A549 (cell line): Measurements from ENCODE around the gene ELN. TPM values are rescaled to one million over a fixed set of nuclear protein-coding genes. Genes with fewer than 3 reads are reported as not detected.
"Not testable (repeated sequence)": the region's sequence is repeated elsewhere in the genome, so short reads cannot be mapped to it uniquely, and the experiment has no call there.

ENCODE experiments used
- ATAC-seq, 2 experiments: fragments of 200-7000 bp in 1 of 2; fragments of >200 bp in 1 of 2; cut with Nextera tagmentation in 1 of 2; cut with Tn5 transposase in 1 of 2; 3 replicates each; pipeline versions ENCODE4 v1.8.0 to v1.9.1; 2018 to 2020; ENCODE audit warnings: mild to moderate bottlenecking in 1 of 2, moderate library complexity in 1 of 2
- CTCF ChIA-PET: fragments of 300-600 bp; sonication (Branson Sonifier 250); formaldehyde crosslinking; extraction: SDS; loops from one replicate; lab custom pipeline; 2021; ENCODE audit warnings: antibody characterized with exemption, inconsistent platforms; lab: Yijun Ruan, JAX
- POLR2A ChIA-PET: fragments of 350-600 bp; formaldehyde crosslinking; extraction: SDS; loops from one replicate; lab custom pipeline; 2021; ENCODE audit warnings: antibody characterized with exemption, inconsistent platforms; lab: Yijun Ruan, JAX
- DNase-seq, 2 experiments: peaks; one replicate each; pipeline versions ENCODE4 v3.0.0 to v3.0.0-alpha.2; 2011 to 2016; ENCODE audit warnings: low read depth in 1 of 2, low spot score in 1 of 2
- FAIRE-seq: peaks from 2 replicates; lab custom pipeline; 2011; peaks lifted over from hg19 to GRCh38; lab: Jason Lieb, UNC
- H3K27ac ChIP-seq, 2 experiments: fragments of >200 bp; sonication (Bioruptor Twin); formaldehyde crosslinking; 3 replicates each; pipeline ENCODE4 v1.5.1; 2016 to 2017
- H3K4me1 ChIP-seq: fragments of >200 bp; sonication (Bioruptor Twin); formaldehyde crosslinking; 3 replicates; pipeline ENCODE4 v1.6.1; 2016
- H3K4me2 ChIP-seq: fragments of >200 bp; sonication (Bioruptor Twin); formaldehyde crosslinking; 3 replicates; pipeline ENCODE4 v1.6.1; 2016
- H3K4me3 ChIP-seq: fragments of >200 bp; sonication (Bioruptor Twin); formaldehyde crosslinking; 3 replicates; pipeline ENCODE4 v1.5.1; 2016
- H3K9me3 ChIP-seq: fragments of >200 bp; sonication (Bioruptor Twin); formaldehyde crosslinking; 3 replicates; pipeline ENCODE4 v1.6.1; 2016
- CBX2 ChIP-seq: fragments of 200-600 bp; sonication (generic); IDR thresholded peaks from 2 replicates; pipeline ENCODE4 v1.6.1; 2016; ENCODE audit warnings: low read depth, mild to moderate bottlenecking, borderline replicate concordance
- EHF ChIP-seq: fragments of 250-450 bp; sonication (Bioruptor Pico); IDR thresholded peaks from 2 replicates; pipeline ENCODE4 v1.5.0; 2020; ENCODE audit warnings: mild to moderate bottlenecking
- EHMT2 ChIP-seq: fragments of 200-600 bp; sonication (generic); IDR thresholded peaks from 2 replicates; pipeline ENCODE4 v1.6.1; 2016; ENCODE audit warnings: antibody characterized with exemption, low read depth, mild to moderate bottlenecking, moderate library complexity
- FOSB ChIP-seq: fragments of 250-450 bp; sonication (Bioruptor Pico); IDR thresholded peaks from 2 replicates; pipeline ENCODE4 v1.5.0; 2020; ENCODE audit warnings: mild to moderate bottlenecking, moderate library complexity
- HOXA7 ChIP-seq: fragments of 250-450 bp; sonication (Bioruptor Pico); IDR thresholded peaks from 2 replicates; pipeline ENCODE4 v1.5.0; 2020; ENCODE audit warnings: mild to moderate bottlenecking, moderate library complexity
- HOXB13 ChIP-seq: fragments of 250-450 bp; sonication (Bioruptor Pico); IDR thresholded peaks from 2 replicates; pipeline ENCODE4 v1.5.0; 2020; ENCODE audit warnings: low read depth, mild to moderate bottlenecking, moderate library complexity
- JUNB ChIP-seq: fragments of >200 bp; sonication (Bioruptor Twin); formaldehyde crosslinking; IDR thresholded peaks from 2 replicates; pipeline ENCODE4 v1.6.1; 2016
- KDM5A ChIP-seq: fragments of 200-600 bp; sonication (generic); IDR thresholded peaks from 2 replicates; pipeline ENCODE4 v1.6.1; 2016; ENCODE audit warnings: antibody characterized with exemption, mild to moderate bottlenecking
- MAZ ChIP-seq: fragments of 150-350 bp; IDR thresholded peaks from 2 replicates; pipeline ENCODE4 v1.6.1; 2014; ENCODE audit warnings: antibody characterized with exemption, low read depth, low read length, borderline replicate concordance
- POLR2AphosphoS2 ChIP-seq: conservative IDR thresholded peaks from 2 replicates; pipeline ENCODE4 v1.6.1; 2012; ENCODE audit warnings: low read length, improper control_type of control experiment, inconsistent platforms
- RAD21 ChIP-seq, 2 experiments: fragments of >200 bp in 1 of 2; sonication (Bioruptor Twin) in 1 of 2; formaldehyde crosslinking in 1 of 2; IDR thresholded peaks in 1 of 2; conservative IDR thresholded peaks in 1 of 2; 2 replicates in 1 of 2; 3 replicates in 1 of 2; pipeline ENCODE4 v1.6.1; 2012 to 2018; ENCODE audit warnings: inconsistent platforms in 1 of 2
- RCOR1 ChIP-seq: fragments of 150-350 bp; IDR thresholded peaks from 2 replicates; pipeline ENCODE4 v1.6.1; 2014; ENCODE audit warnings: antibody characterized with exemption, low read length, low read depth
- REST ChIP-seq: fragments of 200-600 bp; sonication (generic); IDR thresholded peaks from 2 replicates; pipeline ENCODE4 v1.6.1; 2016; ENCODE audit warnings: antibody characterized with exemption, mild to moderate bottlenecking, moderate library complexity
- RNF2 ChIP-seq: fragments of 200-600 bp; sonication (generic); IDR thresholded peaks from 2 replicates; pipeline ENCODE4 v1.6.1; 2016; ENCODE audit warnings: low read depth, mild to moderate bottlenecking, antibody characterized with exemption, moderate library complexity, borderline replicate concordance
- TFCP2L1 ChIP-seq: fragments of 250-450 bp; sonication (Bioruptor Pico); IDR thresholded peaks from 2 replicates; pipeline ENCODE4 v1.5.0; 2021; ENCODE audit warnings: mild to moderate bottlenecking
- ZC3H11A ChIP-seq: fragments of 450-650 bp; IDR thresholded peaks from 2 replicates; pipeline ENCODE4 v1.6.1; 2014; ENCODE audit warnings: antibody characterized with exemption, mild to moderate bottlenecking
- ZNF302 ChIP-seq: fragments of 250-450 bp; sonication (Bioruptor Pico); IDR thresholded peaks from 2 replicates; pipeline ENCODE4 v1.9.0; 2021; ENCODE audit warnings: inconsistent platforms, mild to moderate bottlenecking, moderate library complexity
- WGBS: methylation state at CpG from one replicate; pipeline ENCODE4 v1.1.6; 2017; ENCODE audit errors: missing lambda C conversion rate; 5-methylcytosine and 5-hydroxymethylcytosine counted together
- polyA plus RNA-seq, 4 experiments: library from polyadenylated mRNA; depleted of rRNA in 3 of 4; stranded (reverse); fragments of >200 nt; fragmentation: RNase III in 1 of 4; extraction: RNeasy Plus Mini Kit Qiagen cat#74134 plus additional on column Dnase treatment in 1 of 4; gene quantifications; 2 replicates in 3 of 4; 3 replicates in 1 of 4; pipeline ENCODE4 v1.2.3, GENCODE V29; 2011 to 2017
- TF ChIP-seq, protein P1 (sequence below): fragments of >200 bp; sonication (Bioruptor Twin); formaldehyde crosslinking; IDR thresholded peaks from 3 replicates; pipeline ENCODE4 v1.6.1; 2016

The ELN gene
- polyA plus RNA-seq, 2 of the 4 experiments (the other 2 are of a cell fraction) = 0.09 to 0.16 TPM

- ChIA-PET CTCF (interaction anchor here (0.5 to 4.4 kb wide), 8 partner anchors 14 to 356 kb away, joined by 3 to 20 read pairs (median 3); no protein-coding TSS in a partner anchor), POLR2A (no interaction called here)
- no peaks in the 10 kb centered on the region for H3K4me1 ChIP-seq
- DNase-seq = no peak
- TF ChIP-seq RAD21 (conservative IDR thresholded peaks at IDR 0.05 in 1 of 2, IDR thresholded peaks at IDR 0.05 in 1 of 2) (no peak), RCOR1 (no peak), HOXA7 (CRISPR knock-in tag) (no peak), TFCP2L1 (no peak), JUNB (no peak)
- TF ChIP-seq, protein P1, sequence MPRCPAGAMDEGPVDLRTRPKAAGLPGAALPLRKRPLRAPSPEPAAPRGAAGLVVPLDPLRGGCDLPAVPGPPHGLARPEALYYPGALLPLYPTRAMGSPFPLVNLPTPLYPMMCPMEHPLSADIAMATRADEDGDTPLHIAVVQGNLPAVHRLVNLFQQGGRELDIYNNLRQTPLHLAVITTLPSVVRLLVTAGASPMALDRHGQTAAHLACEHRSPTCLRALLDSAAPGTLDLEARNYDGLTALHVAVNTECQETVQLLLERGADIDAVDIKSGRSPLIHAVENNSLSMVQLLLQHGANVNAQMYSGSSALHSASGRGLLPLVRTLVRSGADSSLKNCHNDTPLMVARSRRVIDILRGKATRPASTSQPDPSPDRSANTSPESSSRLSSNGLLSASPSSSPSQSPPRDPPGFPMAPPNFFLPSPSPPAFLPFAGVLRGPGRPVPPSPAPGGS = no peak
- no peak overlapping the region for H3K4me2 ChIP-seq
- FAIRE-seq = no peak
- no peaks in the 10 kb centered on the region for H3K9me3 ChIP-seq
- no peak overlapping the region for H3K27ac ChIP-seq
- ATAC-seq = peak in 1 of 2 experiments; percentile 14; a peak in 2 of 6 replicates
- WGBS = 61% methylated on average over 20 of the region's 20 CpGs
- H3K4me3 ChIP-seq = no peak overlapping the region
Observed at GRCh38 chr7:74044366-74045350, 16.7 kb downstream of the ELN start.

- H3K4me3 ChIP-seq, H3K27ac ChIP-seq, H3K4me1 ChIP-seq, H3K4me2 ChIP-seq, DNase-seq, POLR2A ChIA-PET, ATAC-seq, H3K9me3 ChIP-seq, FAIRE-seq: not testable (repeated sequence)
- WGBS = 48% methylated on average over 4 of the region's 7 CpGs
- CTCF ChIA-PET = interaction anchor here (1.0 to 4.4 kb wide), 5 partner anchors 20 to 192 kb away, joined by 3 to 20 read pairs (median 4); no protein-coding TSS in a partner anchor
Observed at GRCh38 chr7:74046581-74046980, 18.6 kb downstream of the ELN start.

DNA sequence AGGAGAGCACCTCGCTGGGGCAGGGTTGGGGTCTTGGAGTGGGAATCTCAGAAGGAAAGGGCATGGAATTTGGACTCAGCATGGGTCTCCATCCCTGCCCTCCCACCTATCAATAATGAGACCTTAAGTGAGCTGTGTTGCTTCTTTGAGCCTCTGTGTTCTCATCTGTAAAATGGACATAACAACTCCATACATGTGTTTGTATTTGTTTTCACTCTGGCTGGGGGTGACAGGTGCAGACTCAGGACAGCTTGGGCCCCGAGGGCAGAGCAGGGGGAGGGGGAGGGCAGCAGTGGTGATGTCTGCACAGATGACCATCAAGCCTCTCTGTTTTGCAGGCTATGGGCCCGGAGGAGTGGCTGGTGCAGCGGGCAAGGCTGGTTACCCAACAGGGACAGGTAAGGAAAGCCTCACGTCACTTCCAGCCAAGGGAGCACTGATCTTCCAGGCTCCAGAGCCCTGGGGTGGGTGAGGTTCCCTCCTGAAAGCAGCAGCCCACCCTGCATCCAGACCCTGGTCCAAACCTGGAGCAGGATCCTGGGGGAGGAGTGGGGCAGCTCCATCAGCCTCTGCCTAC, 19.9 kb downstream of the ELN start:
- ChIA-PET POLR2A (no interaction called here), CTCF (interaction anchor here (4.4 kb wide), 1 partner anchor 21 kb away, joined by 20 read pairs; no protein-coding TSS in a partner anchor)
- H3K27ac ChIP-seq = no peak overlapping the region
- TF ChIP-seq ZNF302 (CRISPR knock-in tag) (no peak), HOXB13 (CRISPR knock-in tag) (no peak), ZC3H11A (no peak), POLR2AphosphoS2 (no peak), EHF (no peak), REST (no peak), CBX2 (no peak), FOSB (CRISPR knock-in tag) (no peak), EHMT2 (no peak), KDM5A (no peak), TFCP2L1 (no peak), RNF2 (no peak), MAZ (no peak)
- TF ChIP-seq, protein P1 = no peak
- no peak overlapping the region for H3K4me3 ChIP-seq
- DNase-seq (no peak), FAIRE-seq (no peak), ATAC-seq (no peak)
- 14% methylated on average over 2 of the region's 5 CpGs for WGBS
- no peaks in the 10 kb centered on the region for H3K9me3 ChIP-seq
- H3K4me1 ChIP-seq = no peaks in the 10 kb centered on the region
- H3K4me2 ChIP-seq = no peak overlapping the region
